Peyer's patch (tissue), 4 donors: ENCODE data around the gene FNDC11.
"Not testable (repeated sequence)": the region's sequence is repeated elsewhere in the genome, so short reads cannot be mapped to it uniquely, and the experiment has no call there.

Experiments
- CTCF ChIP-seq, 6 experiments: fragments of 450-650 bp in 4 of 6; fragments of 200-600 bp in 2 of 6; sonication (generic) in 1 of 6; IDR thresholded peaks; one replicate each; pipeline ENCODE4 v1.5.1; 2017 to 2019; ENCODE audit warnings: antibody characterized with exemption in 6 of 6, mild to moderate bottlenecking in 3 of 6, moderate library complexity in 1 of 6
- POLR2A ChIP-seq, 2 donors: fragments of 450-650 bp; IDR thresholded peaks; one replicate each; pipeline ENCODE4 v1.5.1; 2017; ENCODE audit warnings: antibody characterized with exemption in 2 of 2, mild to moderate bottlenecking in 2 of 2, moderate library complexity in 2 of 2

- TF ChIP-seq CTCF, POLR2A (IDR thresholded peaks at IDR 0.05): not testable (repeated sequence)
These were observed 5.8 kb downstream of the FNDC11 start for GRCh38 chr20:63559485-63560332.
